Stimulated activated naive CD8-positive, alpha-beta T cell treated with anti-CD3 and anti-CD28 coated beads, Interleukin-15, Interleukin-2, amounts not matched to agents 100 ng/mL and 50 ng/mL, for 24 hours (primary cell): Measurements from ENCODE around the gene APOO.
"Not testable (repeated sequence)": the region's sequence is repeated elsewhere in the genome, so short reads cannot be mapped to it uniquely, and the experiment has no call there.

ENCODE experiments used
- H3K27ac Mint-ChIP-seq: one replicate; pipeline ENCODE4 v1.8.0; 2021; ENCODE audit warnings: mild to moderate bottlenecking, mixed read lengths
- H3K27me3 Mint-ChIP-seq: one replicate; pipeline ENCODE4 v1.8.0; 2021; ENCODE audit warnings: mixed read lengths
- H3K36me3 Mint-ChIP-seq: one replicate; pipeline ENCODE4 v1.8.0; 2021; ENCODE audit warnings: low read depth, mixed read lengths
- H3K4me1 Mint-ChIP-seq: one replicate; pipeline ENCODE4 v1.8.0; 2021; ENCODE audit warnings: low read depth, mixed read lengths
- H3K4me3 Mint-ChIP-seq: one replicate; pipeline ENCODE4 v1.8.0; 2021; ENCODE audit warnings: mild to moderate bottlenecking, mixed read lengths
- H3K9me3 Mint-ChIP-seq: one replicate; pipeline ENCODE4 v1.8.0; 2021; ENCODE audit warnings: mixed read lengths

The APOO gene

DNA sequence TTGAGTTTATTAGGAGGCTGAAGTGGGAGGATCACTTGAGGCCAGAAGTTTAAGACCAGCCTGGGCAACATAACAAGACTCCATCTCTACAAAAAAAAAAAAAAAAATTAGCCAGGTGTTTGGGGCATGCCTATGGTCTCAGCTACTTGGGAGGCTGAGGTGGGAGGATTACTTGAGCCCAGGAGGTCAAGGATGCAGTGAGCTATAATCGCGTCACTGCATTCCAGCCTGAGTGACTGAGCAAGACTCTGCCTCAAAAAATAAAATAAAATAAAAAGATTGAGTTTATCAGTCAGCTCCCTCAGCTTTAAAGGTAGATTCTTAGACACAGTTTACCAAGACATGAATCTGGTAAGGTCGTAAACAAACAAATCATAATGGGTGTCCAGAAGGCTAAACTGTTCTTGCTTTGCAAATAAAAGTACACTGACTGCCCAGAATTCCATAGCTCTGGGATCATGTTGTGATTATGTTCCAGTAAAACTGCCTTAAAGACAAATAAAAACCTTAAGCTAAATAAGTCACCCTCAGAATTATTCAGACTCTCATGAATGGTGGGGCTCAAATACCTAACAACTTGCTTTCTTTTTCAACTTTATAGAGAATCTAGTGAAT is 18.7 kb downstream of the APOO start:
- H3K4me3 Mint-ChIP-seq, result no peak overlapping the region

DNA sequence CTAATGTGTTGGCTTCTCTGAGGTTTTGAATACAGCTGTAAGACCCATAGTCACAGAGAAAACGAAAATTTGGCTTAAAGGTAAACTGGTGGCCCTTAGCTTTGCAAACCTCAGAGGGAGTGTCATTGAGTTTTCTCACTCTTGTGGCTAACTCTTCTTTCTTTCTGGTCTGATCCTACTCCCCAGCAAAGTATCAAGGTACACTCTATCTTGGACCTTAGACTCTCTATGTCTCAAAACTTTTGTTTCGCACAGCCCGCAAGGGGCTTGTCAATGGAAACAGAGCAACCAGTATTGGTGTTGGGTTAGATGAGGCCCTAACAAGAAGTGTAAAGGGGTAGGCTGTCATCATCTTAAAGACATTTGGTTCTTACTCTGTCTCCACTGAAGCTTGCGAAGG is 19.8 kb downstream of the APOO start:
- H3K4me1 Mint-ChIP-seq, result peaks cover 13% of the 10 kb centered on the region
- no peak overlapping the region for H3K27ac Mint-ChIP-seq
- no peaks in the 10 kb centered on the region for H3K9me3 Mint-ChIP-seq
- peaks cover 7% of the 10 kb centered on the region for H3K36me3 Mint-ChIP-seq
- no peaks in the 10 kb centered on the region for H3K27me3 Mint-ChIP-seq
- no peak overlapping the region for H3K4me3 Mint-ChIP-seq

More for the DNA sequence above, 18.7 kb downstream of the APOO start:
- Mint-ChIP-seq H3K36me3 (peaks cover 7% of the 10 kb centered on the region), H3K4me1 (peaks cover 8% of the 10 kb centered on the region), H3K9me3 (no peaks in the 10 kb centered on the region), H3K27me3 (no peaks in the 10 kb centered on the region), H3K27ac (no peak overlapping the region)

DNA sequence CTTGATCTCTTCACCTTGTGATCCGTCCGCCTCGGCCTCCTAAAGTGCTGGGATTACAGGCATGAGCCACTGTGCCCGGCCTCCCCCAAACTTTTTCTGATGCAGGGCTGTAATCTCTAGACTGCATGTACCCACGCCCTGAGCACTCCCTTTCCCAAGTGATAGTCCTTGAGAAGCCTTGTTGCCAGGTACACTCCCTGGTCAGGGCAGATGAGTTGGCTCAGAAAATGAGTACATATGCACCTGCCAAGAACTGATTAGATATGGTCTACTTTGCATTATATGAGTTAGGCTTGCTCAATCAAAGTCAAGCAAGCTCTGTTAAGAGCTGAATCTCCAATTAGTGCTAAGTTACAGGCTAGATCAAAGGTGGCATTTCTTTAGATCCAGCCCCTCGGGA is 20.3 kb downstream of the APOO start:
- Mint-ChIP-seq H3K36me3 (peaks cover 7% of the 10 kb centered on the region), H3K27me3 (no peaks in the 10 kb centered on the region), H3K4me1 (peaks cover 13% of the 10 kb centered on the region), H3K4me3 (no peak overlapping the region), H3K27ac (no peak overlapping the region), H3K9me3 (no peaks in the 10 kb centered on the region)

- Mint-ChIP-seq H3K4me1 (peaks cover 13% of the 10 kb centered on the region), H3K4me3 (no peak overlapping the region), H3K9me3 (no peaks in the 10 kb centered on the region), H3K27ac (no peak overlapping the region), H3K27me3 (no peaks in the 10 kb centered on the region), H3K36me3 (peaks cover 7% of the 10 kb centered on the region)
Measured at GRCh38 chrX:23885803-23886202, 21.9 kb downstream of the APOO start.

DNA sequence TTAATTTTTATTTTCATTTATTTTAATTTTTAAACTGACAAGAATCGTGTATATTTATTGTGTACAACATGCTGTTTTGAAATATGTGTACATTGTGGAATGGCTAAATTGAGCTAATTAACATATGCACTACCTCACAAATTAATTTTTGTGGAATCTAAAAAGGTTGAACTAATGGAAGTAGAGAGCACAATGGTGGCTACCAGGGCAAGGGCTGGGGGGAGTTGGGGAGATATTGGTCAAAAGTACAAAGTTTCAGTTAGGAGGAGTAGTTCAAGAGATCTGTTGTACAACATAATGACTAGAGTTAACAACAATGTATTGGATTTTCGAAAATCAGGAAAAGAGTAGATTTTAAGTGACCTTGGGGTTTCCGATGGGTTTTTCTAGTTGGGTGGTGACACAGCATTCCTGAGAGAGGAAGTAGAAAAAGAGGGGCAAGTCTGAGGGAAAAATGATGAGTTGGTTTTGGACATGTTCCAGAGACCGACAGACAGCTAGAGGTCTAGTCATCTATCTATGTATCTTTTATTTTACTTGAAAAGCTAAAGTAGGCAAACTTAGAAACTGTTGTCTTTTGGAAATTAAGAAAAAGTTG is 23.2 kb downstream of the APOO start:
- Mint-ChIP-seq H3K4me1 (peaks cover 13% of the 10 kb centered on the region), H3K4me3 (no peak overlapping the region), H3K9me3 (no peaks in the 10 kb centered on the region), H3K27me3 (no peaks in the 10 kb centered on the region), H3K36me3 (peaks cover 7% of the 10 kb centered on the region), H3K27ac (no peak overlapping the region)

- peak overlapping the region; percentile 53 for H3K27ac Mint-ChIP-seq
- H3K36me3 Mint-ChIP-seq, result peaks cover 7% of the 10 kb centered on the region
- H3K9me3 Mint-ChIP-seq, result no peaks in the 10 kb centered on the region
- H3K27me3 Mint-ChIP-seq, result no peaks in the 10 kb centered on the region
- peaks cover 13% of the 10 kb centered on the region for H3K4me1 Mint-ChIP-seq
- H3K4me3 Mint-ChIP-seq, result no peak overlapping the region
Measured at GRCh38 chrX:23883737-23884354, 23.9 kb downstream of the APOO start.

- Mint-ChIP-seq H3K4me1 (peaks cover 10% of the 10 kb centered on the region), H3K27me3 (no peaks in the 10 kb centered on the region), H3K9me3 (no peaks in the 10 kb centered on the region), H3K27ac (no peak overlapping the region), H3K36me3 (peaks cover 6% of the 10 kb centered on the region), H3K4me3 (no peak overlapping the region)
Measured at GRCh38 chrX:23879380-23880090, 28.2 kb downstream of the APOO start.

DNA sequence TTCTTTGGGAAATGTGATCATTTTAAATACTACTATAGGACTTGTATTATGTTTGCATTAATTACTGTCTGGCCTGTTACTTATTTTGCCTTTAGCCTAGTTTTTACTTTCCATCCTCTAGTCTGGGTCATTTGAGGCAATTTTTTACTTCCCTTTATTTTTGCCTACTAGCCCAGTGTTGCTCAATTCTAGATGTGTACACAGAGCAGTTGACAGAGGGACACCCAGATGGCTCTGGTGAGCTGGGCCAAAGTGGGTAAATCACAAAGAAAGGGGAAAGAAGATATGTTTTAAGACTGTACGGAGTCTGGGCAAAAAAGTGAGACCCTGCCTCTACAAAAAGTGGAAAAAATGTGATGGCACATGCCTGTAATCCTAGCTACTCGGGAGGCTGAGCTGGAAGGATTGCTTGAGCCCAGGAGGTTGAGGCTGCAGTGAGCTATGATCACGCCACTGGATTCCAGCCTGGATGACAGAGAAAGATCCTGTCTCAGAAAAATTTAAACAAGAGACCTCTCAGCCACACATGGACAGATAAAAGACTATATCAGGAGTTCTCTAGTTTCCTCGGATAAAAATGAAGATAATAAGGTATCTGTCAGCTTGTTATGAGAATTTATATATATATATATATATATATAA is 35.7 kb downstream of the APOO start:
- H3K36me3 Mint-ChIP-seq, result peaks cover 8% of the 10 kb centered on the region
- no peak overlapping the region for H3K27ac Mint-ChIP-seq

GRCh38 chrX:23870041-23870440 is 37.7 kb downstream of the APOO start:
- no peak overlapping the region for H3K4me3 Mint-ChIP-seq
- no peaks in the 10 kb centered on the region for H3K4me1 Mint-ChIP-seq
- peaks cover 16% of the 10 kb centered on the region for H3K36me3 Mint-ChIP-seq
- H3K9me3 Mint-ChIP-seq, result no peaks in the 10 kb centered on the region
- H3K27me3 Mint-ChIP-seq, result no peaks in the 10 kb centered on the region
- no peak overlapping the region for H3K27ac Mint-ChIP-seq

More for the DNA sequence above, 35.7 kb downstream of the APOO start:
- Mint-ChIP-seq H3K9me3 (no peaks in the 10 kb centered on the region), H3K27me3 (no peaks in the 10 kb centered on the region), H3K4me3 (no peak overlapping the region), H3K4me1 (no peaks in the 10 kb centered on the region)

GRCh38 chrX:23864742-23865326 is 42.9 kb downstream of the APOO start:
- H3K4me1 Mint-ChIP-seq, result no peaks in the 10 kb centered on the region
- H3K4me3 Mint-ChIP-seq, result no peak overlapping the region
- no peaks in the 10 kb centered on the region for H3K27me3 Mint-ChIP-seq
- H3K9me3 Mint-ChIP-seq, result no peaks in the 10 kb centered on the region
- H3K27ac Mint-ChIP-seq, result no peak overlapping the region
- peaks cover 14% of the 10 kb centered on the region for H3K36me3 Mint-ChIP-seq

DNA sequence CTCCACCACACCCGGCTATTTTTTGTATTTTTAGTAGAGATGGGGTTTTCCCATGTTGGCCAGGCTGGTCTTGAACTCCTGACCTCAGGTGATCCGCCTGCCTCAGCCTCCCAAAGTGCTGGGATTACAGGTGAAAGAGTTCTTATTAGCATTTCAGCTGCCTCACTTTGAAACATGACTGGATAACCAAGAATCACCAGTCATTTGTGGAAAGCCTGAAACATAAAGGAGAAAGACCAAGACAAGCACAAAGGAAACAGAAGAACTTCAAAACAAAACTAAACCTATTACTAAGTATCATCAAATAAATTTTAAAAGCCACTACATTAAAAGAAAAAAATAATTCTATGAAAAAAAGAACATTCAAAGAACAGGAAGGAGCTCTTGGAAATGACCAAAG is 45.8 kb downstream of the APOO start:
- not testable (repeated sequence) for H3K4me3 Mint-ChIP-seq, H3K27me3 Mint-ChIP-seq, H3K9me3 Mint-ChIP-seq, H3K4me1 Mint-ChIP-seq, H3K27ac Mint-ChIP-seq
- H3K36me3 Mint-ChIP-seq, result peaks cover 14% of the 10 kb centered on the region

DNA sequence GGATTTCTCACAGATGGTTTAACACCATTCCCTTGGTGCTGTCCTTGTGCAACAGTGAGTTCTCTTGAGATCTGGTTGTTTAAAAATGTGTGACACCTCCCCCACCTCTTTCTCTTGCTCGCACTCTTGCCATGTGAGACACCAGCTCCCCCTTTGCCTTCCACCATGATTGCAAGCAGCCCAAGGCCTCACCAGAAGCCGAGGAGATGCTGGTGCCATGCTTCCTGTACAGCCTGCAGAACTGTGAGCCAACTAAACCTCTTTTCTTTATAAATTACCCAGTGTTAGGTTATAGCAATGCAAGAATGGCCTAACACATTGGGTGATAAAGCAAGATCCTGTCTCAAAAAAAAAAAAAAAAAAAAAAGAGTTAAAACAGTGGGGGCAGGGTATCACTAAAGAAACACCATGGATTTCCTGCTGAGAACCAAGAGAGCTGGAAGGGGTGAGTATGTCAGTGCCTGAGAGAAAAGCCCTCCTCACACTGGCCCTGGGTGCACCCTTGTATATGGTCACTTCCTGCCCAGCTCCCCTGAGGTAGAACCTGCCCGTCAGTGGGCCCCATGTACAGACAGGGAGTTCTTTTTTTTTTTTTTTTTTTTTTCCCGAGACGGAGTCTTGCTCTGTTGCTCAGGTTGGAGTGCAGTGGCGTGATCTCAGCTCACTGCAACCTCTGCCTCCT is 46.4 kb downstream of the APOO start:
- Mint-ChIP-seq H3K4me3 (no peak overlapping the region), H3K36me3 (peaks cover 14% of the 10 kb centered on the region), H3K27me3 (no peaks in the 10 kb centered on the region), H3K27ac (no peak overlapping the region), H3K4me1 (no peaks in the 10 kb centered on the region), H3K9me3 (no peaks in the 10 kb centered on the region)

GRCh38 chrX:23859238-23859637 is 48.5 kb downstream of the APOO start:
- H3K36me3 Mint-ChIP-seq, result not testable (repeated sequence)

GRCh38 chrX:23857935-23858334 is 49.8 kb downstream of the APOO start:
- Mint-ChIP-seq H3K4me1 (no peaks in the 10 kb centered on the region), H3K36me3 (no peaks in the 10 kb centered on the region), H3K27ac (no peak overlapping the region), H3K27me3 (no peaks in the 10 kb centered on the region), H3K9me3 (no peaks in the 10 kb centered on the region), H3K4me3 (no peak overlapping the region)

More at GRCh38 chrX:23859238-23859637, 48.5 kb downstream of the APOO start:
- H3K4me3 Mint-ChIP-seq, H3K27me3 Mint-ChIP-seq, H3K4me1 Mint-ChIP-seq, H3K9me3 Mint-ChIP-seq, H3K27ac Mint-ChIP-seq: not testable (repeated sequence)
